ENCODE data around the gene COL1A1.

The COL1A1 gene

GRCh38 chr17:50199803-50200456 lies 1.5 kb downstream of the COL1A1 start:
- DNase-seq (ENCODE audit: low spot score): peak; percentile 75

- DNase-seq (ENCODE audit: low spot score): no peak
Measured at GRCh38 chr17:50199211-50199802, 2.1 kb downstream of the COL1A1 start.

DNA sequence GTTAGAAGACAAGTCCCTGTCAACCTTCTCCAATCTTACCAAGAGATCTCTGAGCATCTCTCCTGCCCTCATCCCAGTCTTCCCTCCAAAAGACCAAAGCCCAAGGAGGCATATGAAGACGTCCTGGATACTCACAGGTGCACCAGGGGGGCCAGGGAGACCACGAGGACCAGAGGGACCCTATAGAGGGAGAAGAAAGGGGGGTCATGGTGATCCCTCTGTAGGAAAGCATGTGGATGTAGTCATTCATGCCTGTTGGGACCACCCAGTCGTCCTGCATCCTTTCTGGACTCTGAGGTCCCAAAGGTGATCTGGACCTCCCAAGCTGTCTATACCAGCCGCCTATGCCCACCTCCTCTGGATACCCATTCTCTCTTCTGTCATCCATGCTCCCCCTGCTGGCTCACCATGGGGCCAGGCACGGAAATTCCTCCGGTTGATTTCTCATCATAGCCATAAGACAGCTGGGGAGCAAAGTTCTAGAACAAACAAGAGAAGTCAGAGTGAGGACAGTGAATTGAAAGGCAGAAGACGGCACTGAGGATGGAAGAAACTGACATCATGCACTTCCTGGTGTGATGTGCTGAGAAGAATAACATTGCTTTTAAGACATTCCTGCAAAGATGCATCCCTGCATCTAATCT lies 3.3 kb downstream of the COL1A1 start:
- DNase-seq (ENCODE audit: low spot score): peak; percentile 77

DNA sequence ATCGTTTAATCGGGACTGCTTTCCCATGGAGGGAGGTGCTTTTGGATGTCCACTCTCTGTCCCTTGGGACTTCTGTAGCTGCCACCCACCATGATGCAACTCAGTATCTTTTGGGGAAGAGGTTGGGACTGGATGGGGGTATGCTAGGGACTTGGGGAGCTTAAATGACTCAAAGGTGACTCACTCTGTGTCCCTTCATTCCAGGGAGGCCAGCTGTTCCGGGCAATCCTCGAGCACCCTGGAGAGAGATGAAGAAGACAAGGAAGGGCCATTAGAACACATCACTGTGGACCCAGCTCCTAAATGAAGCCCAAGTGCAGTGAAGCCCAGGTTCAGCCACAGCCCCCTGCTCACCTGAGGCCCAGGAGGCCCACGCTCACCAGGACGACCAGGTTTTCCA lies 4.6 kb downstream of the COL1A1 start:
- DNase-seq (ENCODE audit: low spot score): no peak

DNA sequence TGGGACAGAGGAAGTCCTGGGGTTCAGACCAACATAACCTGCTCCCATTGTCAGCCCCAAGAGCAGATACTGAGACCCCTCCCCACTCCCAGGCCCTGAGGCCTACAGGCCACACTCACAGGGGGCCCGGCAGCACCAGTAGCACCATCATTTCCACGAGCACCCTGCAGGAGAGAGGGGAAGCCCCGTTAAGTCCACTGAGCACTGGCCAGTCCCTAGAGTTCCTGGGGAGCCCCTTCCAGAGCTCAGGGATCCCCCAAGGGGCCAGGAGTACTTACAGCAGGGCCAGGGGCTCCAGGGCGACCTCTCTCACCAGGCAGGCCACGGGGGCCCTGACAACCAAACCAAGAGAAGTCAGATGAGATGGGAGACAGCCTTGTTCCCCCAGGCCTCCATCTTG lies 5.4 kb downstream of the COL1A1 start:
- DNase-seq (ENCODE audit: low spot score): no peak

DNA sequence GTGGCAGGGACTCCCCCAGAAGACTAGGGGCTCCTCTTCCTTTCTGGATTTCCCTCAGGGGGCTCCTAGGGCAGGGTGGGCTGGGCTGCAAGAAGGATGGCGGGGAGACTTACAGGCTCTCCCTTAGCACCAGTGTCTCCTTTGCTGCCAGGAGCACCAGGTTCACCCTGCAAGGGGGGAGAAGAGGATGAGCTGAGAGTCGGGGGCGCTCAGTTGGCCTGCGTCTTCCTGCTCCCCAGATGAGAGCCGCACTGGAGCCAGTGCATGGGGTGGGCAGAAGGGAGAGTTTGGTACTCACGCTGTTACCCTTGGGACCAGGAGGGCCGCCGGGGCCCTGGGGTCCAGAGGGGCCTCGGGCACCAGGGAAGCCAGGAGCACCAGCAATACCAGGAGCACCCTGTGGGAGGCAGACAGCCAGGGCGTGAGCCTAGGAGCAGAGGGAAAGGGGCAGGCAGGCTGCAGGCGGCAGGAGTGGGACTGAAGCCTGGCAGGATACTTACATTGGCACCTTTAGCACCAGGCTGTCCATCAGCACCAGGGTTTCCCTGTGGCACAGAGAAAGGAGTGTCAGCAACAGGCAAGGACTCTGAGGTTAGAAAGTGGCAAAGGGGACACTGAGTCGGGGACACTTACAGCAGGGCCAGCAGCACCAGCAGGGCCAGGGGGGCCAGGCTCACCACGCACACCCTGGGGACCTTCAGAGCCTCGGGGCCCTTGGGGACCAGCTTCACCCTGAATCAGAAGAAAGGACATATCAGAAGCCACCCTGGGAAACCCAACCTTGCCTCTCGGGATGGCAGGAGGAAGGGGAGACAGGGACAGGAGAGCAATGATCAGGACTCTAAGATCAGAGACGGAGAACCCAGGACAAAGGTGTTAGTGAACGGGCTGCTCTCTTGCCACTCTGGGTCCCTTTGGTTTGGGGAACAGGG lies 6.2 kb downstream of the COL1A1 start:
- DNase-seq (ENCODE audit: low spot score): no peak

DNA sequence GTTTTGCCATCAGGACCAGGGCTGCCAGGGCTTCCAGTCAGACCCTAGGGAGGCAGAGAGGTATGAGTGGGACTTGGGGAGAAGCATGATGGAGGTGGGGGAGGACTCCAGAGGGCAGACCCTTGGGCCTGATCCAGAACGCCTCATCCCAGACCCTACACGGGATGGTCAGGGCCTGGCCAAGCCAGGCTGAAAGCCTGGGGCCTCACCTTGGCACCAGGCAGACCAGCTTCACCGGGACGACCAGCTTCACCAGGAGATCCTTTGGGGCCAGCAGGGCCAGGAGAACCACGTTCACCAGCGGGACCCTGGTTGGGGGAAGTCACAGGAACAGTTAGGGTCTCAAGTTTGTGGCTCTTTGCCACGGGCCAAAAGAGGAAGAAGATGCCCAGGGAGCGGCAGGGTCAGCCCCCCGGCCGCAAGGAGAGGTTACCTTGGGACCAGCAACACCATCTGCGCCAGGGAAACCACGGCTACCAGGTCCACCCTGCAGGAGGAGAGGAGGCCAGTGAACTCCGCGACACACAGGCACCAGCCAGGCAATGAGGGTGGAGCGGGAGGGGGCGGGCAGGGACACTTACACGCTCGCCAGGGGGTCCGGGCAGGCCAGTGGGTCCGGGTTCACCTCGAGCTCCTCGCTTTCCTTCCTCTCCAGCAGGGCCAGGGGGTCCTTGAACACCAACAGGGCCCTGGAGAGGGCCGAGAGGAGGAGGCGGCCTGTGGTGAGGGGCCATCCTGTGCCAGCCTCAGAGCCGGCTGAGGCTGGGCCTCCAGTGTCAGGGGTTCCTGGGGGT lies 7.1 kb downstream of the COL1A1 start:
- no peak for DNase-seq (ENCODE audit: low spot score)

GRCh38 chr17:50192618-50193291 lies 8.7 kb downstream of the COL1A1 start:
- DNase-seq (ENCODE audit: low spot score): no peak

- DNase-seq (ENCODE audit: low spot score): no peak
Measured at GRCh38 chr17:50192144-50192617, 9.2 kb downstream of the COL1A1 start.

DNA sequence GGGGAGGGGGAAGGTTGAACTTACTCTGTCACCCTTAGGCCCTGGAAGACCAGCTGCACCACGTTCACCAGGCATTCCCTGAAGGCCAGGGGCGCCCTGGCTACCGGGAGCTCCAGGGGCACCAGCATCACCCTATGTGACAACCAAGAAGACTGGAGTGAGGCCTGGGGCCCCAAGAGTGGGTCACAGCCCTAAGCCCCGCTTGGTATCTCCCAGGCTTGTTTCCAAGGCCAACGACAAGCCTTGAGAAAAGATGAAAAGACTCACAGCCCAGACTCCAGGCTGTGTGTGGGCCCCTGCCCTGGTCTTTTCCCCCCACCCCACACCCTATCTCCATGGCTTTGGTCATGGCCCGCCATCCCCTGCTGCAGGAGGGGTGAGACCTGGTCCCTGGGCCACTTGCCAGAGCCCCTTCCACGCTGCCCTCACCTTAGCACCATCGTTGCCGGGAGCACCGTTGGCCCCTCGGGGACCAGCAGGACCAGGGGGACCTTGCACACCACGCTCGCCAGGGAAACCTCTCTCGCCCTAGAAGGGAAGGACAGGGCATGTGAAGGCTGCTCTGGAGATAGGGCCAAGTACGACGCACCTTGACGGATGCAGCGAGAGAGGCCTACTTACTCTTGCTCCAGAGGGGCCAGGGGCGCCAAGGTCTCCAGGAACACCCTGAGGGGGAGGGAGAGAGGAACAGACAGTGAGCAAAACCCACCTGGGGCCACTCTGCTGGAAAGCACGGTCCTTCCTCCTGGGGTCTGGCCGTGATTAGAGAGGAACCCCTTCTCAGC lies 9.9 kb downstream of the COL1A1 start:
- no peak for DNase-seq (ENCODE audit: low spot score)

DNA sequence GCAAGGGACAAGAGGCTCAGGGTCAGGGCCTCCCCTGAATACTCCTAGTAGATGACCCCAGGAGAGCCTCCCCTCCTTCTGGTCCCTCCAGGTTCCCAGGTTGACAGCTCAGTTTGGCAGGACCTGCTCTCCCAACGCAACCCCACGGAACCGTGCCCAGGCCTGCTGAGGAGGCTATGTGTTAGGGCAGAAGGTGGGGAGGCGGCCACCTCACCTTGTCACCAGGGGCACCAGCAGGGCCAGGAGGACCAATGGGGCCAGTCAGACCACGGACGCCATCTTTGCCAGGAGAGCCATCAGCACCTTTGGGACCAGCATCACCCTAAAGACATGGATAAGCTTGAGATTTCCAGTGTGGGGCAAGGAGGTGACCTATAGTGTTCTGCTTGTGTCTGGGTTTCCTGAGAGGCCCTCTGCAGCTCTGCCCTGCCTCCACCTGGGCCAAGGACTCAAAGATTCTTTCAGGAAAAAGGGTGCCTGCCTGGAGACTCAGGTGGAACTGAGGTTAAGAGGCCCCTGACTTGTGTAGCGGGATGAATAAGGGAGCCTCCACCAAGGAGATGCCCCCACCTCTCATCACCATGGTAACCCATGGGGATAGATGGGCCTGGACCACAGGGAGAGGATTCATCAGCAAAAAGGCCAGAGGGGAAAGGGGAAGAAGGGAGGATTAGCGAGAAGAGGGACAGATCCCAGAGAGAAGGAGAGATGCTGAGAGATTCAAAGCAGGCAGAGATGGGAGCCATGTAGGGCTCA lies 10.7 kb downstream of the COL1A1 start:
- no peak for DNase-seq (ENCODE audit: low spot score)

DNA sequence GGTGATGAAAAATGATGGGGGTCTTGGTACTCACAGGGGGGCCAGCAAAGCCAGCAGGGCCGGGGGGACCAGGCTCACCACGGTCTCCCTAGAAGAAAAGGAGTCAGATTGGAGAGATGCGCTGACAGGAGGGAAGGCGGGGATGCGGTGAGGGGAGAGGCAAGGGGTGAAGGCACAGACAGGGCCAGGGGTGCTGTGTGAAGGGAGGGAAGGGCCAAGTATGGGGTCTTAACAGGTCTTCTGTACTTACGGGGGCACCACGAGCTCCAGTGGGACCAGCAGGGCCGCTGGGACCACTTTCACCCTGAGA lies 11.2 kb downstream of the COL1A1 start:
- no peak for DNase-seq (ENCODE audit: low spot score)

DNA sequence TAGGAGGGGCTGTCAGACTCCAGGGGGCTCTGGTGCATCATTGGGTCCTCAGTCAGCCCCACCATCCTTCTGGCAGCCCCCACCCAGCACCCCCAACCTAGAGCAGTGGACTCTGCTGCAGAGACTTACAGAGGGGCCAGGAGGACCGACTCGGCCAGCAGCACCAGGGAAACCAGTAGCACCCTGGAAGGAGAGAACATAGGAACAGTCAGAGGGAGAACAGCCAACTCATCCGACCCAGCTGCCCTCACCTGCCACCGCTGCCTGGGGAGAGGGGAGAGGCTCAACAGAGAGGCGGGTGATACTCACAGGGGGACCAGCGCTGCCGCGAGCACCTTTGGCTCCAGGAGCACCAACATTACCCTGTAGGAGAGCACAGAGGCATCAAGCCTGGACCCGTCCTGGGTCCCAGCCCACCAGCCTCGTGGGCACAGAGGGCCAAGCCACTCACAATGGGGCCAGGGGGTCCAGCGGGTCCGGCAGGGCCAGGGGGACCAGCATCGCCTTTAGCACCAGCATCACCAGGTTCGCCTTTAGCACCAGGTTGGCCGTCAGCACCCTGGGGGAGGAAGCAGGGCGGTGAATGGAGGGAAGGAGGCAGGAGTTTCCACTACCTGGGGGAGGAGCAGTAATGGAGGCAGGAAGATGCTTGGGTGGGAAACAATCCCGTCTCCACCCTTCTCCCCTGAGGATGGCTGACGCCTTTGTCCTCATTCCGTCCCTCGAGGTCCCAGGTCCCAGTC lies 11.7 kb downstream of the COL1A1 start:
- no peak for DNase-seq (ENCODE audit: low spot score)

GRCh38 chr17:50188921-50189549 lies 12.4 kb downstream of the COL1A1 start:
- DNase-seq (ENCODE audit: low spot score): no peak

DNA sequence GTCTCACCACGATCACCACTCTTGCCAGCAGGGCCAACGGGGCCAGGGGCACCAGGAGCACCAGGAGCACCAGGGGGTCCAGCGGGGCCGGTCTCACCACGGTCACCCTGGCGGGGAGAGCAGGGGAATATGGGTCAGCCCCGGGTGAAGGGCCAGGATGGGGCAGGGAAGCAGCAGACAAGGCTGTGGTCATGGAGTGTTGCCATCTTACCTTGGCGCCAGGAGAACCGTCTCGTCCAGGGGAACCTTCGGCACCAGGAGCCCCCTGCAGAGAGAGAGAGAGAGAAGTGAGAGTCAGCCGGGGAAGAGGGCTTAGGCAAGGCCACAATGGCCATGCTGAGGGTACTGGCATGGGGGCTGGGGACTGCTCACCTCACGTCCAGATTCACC lies 12.9 kb downstream of the COL1A1 start:
- no peak for DNase-seq (ENCODE audit: low spot score)

DNA sequence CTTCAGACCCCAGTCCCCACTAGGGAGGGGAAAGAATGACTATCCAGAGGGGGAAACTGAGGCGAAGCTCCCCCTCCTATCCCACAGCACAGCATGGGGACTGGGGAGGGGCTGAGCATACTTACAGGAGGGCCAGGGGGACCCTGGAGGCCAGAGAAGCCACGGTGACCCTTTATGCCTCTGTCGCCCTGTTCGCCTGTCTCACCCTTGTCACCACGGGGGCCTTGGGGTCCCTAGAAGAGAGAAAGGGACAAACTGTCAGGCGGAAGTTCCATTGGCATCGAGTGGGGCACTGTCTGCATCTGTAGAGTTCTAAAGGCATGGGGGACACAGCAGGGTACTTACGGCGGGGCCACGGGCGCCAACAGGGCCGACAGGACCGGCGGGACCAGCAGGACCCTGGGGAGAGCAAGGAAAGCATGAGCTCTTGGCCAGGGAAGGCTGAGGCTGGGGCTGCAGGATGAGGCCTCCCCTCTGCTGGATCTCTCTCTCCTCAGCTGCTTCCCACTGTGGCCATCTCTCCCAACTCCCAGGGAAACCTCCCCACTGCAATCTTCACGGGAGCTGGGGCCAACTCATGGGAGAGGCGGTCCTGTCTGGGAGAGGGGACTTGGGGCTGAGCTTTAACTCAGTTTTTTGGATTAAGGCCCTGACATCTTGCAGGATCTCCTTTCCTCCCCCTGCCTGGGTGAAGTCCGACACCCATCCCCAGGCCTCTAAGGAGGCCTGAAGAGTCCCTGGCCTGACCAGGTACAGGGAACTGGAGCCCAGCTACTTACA lies 13.5 kb downstream of the COL1A1 start:
- DNase-seq (ENCODE audit: low spot score): no peak

DNA sequence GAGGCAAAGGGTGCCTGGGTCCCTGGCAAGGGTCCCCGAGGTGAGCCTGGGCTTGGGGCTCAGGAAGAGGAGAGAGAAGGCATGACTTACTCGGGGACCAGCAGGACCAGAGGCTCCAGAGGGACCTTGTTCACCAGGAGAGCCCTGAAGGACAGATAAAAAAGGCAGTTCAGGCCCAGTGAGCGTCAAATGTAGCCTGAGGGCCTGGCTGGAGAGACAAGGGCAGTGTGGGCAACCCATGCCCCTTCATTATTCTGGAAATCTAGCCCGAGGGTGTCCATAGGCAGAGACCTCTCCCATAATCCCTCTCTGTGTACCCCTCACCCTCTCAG lies 14.1 kb downstream of the COL1A1 start:
- DNase-seq (ENCODE audit: low spot score): no peak

Data from HuH-7.5 (cell line).